ENCODE results near the gene PDCD2L.
A peak's percentile ranks its signal among the peaks of the same experiment; 100 is the strongest.

- TF ChIP-seq, protein P1, sequence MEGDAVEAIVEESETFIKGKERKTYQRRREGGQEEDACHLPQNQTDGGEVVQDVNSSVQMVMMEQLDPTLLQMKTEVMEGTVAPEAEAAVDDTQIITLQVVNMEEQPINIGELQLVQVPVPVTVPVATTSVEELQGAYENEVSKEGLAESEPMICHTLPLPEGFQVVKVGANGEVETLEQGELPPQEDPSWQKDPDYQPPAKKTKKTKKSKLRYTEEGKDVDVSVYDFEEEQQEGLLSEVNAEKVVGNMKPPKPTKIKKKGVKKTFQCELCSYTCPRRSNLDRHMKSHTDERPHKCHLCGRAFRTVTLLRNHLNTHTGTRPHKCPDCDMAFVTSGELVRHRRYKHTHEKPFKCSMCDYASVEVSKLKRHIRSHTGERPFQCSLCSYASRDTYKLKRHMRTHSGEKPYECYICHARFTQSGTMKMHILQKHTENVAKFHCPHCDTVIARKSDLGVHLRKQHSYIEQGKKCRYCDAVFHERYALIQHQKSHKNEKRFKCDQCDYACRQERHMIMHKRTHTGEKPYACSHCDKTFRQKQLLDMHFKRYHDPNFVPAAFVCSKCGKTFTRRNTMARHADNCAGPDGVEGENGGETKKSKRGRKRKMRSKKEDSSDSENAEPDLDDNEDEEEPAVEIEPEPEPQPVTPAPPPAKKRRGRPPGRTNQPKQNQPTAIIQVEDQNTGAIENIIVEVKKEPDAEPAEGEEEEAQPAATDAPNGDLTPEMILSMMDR (IDR thresholded peaks at IDR 0.05), result no peak
- TF ChIP-seq EP300 (IDR thresholded peaks at IDR 0.05; ENCODE audit: low read depth), result no peak
- peak; percentile 34 for TF ChIP-seq POLR2A (IDR thresholded peaks at IDR 0.05)
- TF ChIP-seq POLR2AphosphoS5 (IDR thresholded peaks at IDR 0.05), result no peak
Observed at GRCh38 chr19:34365463-34366401, 38.5 kb upstream of the PDCD2L start.
